NCI-H1417 treated with DMSO at 0.1 percent for 48 hours (cell line): ENCODE data around the gene RGS12.
A peak's percentile ranks its signal among the peaks of the same experiment; 100 is the strongest.

Experiments
- DNase-seq: peaks from one replicate; lab custom pipeline; 2025; lab: John Stamatoyannopoulos, UW

RGS12 gene, protein sequence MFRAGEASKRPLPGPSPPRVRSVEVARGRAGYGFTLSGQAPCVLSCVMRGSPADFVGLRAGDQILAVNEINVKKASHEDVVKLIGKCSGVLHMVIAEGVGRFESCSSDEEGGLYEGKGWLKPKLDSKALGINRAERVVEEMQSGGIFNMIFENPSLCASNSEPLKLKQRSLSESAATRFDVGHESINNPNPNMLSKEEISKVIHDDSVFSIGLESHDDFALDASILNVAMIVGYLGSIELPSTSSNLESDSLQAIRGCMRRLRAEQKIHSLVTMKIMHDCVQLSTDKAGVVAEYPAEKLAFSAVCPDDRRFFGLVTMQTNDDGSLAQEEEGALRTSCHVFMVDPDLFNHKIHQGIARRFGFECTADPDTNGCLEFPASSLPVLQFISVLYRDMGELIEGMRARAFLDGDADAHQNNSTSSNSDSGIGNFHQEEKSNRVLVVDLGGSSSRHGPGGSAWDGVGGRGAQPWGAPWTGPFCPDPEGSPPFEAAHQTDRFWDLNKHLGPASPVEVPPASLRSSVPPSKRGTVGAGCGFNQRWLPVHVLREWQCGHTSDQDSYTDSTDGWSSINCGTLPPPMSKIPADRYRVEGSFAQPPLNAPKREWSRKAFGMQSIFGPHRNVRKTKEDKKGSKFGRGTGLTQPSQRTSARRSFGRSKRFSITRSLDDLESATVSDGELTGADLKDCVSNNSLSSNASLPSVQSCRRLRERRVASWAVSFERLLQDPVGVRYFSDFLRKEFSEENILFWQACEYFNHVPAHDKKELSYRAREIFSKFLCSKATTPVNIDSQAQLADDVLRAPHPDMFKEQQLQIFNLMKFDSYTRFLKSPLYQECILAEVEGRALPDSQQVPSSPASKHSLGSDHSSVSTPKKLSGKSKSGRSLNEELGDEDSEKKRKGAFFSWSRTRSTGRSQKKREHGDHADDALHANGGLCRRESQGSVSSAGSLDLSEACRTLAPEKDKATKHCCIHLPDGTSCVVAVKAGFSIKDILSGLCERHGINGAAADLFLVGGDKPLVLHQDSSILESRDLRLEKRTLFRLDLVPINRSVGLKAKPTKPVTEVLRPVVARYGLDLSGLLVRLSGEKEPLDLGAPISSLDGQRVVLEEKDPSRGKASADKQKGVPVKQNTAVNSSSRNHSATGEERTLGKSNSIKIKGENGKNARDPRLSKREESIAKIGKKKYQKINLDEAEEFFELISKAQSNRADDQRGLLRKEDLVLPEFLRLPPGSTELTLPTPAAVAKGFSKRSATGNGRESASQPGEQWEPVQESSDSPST (N-terminal part only)

DNA sequence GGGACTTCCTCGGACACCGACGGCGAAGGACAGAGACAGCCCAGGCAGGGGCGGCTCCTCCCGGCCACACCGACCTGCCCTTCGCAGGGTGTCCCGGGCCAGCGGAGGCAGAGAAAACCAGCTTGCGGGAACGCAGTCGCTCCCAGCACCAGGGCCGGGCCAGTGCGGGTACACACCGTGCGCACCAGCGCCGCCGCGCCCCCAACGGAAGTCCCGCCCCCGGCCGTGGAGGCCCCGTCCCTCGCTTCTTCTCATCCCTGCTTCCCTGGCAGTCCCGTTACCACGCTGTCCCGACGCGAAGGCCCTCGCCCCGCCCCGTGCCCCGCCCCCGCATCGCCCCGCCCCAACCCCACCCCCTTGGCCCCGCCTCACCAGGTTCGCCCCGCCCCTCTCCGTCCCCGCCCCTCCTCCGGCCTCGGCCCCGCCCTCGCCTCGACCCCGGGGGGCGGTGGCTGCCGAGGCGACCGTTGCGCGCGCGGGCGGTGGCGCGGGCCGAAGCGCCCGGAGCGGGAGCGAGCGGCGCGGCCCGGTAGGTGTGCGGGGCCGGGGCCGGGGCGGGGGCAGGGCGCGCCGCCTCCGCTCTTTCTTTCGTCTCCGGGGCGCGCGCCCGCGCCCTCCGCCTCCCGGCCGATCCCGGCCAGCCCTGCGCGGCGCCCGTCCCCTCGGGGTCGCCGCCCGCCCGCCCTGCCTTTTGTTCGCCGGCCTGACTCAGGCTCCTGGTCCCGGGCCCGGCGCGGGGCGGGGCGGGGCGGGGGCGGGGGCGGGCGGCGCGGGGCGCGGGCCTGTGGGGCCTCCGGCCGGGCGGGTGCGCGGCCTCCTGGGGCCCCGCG is at the start of gene RGS12:
Gene RGS12, plus strand, starts transcription at position 451 of the 830 bp plus-strand sequence. CDS start 23,150 bp downstream, outside the sequence.
- peak; percentile 58 for DNase-seq

DNA sequence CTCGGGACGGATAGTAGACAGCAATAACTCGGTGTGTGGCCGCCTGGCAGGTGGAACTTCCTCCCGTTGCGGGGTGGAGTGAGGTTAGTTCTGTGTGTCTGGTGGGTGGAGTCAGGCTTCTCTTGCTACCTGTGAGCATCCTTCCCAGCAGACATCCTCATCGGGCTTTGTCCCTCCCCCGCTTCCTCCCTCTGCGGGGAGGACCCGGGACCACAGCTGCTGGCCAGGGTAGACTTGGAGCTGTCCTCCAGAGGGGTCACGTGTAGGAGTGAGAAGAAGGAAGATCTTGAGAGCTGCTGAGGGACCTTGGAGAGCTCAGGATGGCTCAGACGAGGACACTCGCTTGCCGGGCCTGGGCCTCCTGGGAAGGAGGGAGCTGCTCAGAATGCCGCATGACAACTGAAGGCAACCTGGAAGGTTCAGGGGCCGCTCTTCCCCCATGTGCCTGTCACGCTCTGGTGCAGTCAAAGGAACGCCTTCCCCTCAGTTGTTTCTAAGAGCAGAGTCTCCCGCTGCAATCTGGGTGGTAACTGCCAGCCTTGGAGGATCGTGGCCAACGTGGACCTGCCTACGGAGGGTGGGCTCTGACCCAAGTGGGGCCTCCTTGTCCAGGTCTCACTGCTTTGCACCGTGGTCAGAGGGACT is 49.6 kb upstream of the RGS12 start:
- no peak for DNase-seq

DNA sequence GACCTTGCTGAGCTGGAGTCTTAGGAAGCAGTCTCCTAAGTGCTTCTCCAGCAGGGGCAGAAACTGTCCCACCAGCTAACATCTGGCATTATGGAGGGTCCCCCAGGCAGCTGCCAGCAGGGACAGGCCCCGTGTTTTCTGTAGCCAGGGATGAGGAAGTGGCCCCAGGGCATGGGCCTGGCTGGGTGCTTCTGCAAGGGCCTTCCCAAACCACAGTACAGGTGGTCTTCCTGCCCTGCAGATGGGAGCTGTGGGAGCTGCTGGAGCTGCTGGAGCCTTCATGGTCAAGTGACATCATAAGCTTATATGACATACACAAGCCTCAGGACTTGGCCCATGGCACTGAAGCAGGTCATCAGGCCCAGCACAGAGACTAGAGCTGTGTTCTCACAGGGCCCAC is 48.8 kb upstream of the RGS12 start:
- DNase-seq, result no peak

DNA sequence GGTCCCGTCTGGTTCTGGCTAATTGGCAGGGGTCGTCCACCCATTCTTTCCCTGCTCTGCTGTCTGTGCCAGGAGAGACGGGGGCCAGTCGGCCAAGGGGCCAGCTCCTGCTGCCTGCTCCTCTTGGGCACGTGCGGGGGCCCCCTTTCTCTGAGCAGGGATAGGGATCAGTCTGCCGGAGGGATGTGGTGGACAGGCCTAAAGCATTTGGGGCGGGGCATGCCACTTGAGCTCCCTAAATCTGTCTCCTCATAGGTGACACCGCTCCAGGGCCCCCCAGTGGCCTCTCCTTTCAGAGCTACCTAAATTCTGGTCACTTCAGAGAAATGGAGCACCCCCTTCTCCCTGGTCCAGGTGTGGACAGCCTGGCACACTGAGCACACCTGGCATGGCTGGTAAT is 48.1 kb upstream of the RGS12 start:
- no peak for DNase-seq

DNA sequence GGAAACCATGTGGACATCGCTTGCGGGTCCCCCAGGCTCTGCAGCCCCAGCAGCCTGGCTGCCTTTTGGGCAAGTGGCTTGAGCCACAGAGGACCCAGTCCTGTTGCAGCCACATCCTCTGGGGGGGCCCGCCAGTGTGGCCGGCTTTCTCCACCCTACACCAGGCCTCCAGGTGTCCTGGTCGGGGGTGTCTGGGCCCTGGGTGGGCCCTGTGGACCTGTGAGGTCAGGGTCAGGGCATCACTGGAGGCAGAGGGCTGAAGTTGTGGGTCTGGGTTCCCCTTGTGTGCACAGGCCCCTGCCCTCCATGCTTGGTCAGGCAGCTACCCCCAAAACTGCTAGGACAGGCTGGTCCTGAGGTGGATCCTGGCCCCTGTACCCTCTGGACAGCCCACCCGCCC is 47.1 kb upstream of the RGS12 start:
- no peak for DNase-seq

DNA sequence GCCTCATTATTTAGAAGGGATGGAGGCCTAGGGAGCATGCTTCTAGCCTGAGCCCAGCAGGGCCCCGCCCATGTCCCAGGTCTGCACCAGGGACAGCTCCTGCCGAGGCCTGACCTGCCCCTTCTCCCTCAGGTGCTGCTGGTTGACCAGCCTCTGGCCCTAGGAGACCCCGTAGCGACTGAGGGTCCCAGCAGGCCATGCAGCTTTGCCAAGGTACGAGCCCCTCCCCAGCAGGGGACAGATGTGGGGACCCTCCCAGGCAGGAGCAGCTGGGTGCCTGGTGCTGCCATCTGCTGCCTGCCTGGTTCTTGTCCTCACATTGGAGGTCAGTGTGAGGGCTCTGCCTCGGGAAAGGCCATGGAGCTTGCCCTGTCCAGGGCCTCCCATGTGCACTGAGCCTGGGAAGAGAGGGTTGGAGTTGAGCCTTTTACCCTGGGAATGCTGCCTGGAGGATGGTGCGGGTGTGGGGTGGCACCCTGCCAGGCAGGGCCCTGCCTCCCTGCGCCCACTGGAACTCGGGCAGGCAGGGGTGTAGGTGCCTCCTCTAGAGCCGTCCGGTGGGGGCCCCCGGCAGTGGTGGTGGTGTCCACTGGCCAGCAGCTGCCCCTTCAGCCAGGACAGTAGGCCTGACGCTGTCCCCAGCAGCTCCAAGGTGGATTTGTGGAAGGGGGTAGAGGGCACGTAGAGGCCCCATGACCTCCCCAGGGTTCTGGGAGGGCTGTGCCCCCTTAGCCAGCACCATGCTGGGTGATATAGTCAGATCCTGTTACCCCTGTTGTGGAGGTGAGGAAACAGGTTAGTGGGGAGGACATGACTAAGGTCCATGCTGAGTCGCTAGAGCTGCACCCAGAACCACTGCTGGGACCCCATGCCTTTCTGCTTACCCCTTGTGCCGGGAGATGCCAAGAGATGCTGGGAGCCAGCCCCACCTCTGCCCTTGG is 46.1 kb upstream of the RGS12 start:
- no peak for DNase-seq

DNA sequence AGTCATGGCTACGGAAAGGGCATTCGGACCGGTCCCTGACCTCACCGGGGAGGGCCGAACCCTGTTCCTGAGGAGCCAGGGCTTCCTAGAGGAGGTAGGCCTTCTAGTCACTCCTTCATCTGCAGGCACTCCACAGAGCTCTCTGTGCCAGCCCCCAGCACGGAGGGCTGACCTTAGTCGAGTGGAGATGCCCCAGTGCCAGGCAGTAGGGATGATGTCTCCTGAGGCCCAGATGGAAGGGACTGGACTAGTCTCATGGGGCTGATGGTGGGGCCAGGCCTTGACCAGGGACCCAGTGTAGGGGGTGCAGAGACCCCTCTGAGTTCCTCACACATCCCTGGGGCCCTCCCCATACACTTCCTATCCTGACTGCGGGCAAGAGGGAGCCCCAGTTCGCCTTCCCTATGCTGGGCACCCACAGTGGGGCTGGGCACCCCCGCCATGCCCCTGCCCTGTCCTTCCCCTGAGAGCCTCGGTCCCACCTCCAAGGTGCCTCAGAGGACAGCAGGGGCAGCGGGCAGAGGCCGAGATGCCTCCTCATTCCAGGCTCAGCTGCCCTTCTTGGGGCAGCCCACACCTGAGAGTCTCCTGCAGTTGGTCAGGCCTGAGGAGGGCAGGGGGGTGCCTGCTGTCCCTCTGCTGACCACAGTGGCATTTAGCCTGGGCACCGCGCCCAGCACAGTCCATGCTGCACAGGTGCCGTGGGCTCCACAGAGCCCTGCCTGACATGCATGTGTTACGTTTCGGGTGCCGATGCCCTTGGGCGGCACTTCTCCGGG is 45.2 kb upstream of the RGS12 start:
- no peak for DNase-seq

DNA sequence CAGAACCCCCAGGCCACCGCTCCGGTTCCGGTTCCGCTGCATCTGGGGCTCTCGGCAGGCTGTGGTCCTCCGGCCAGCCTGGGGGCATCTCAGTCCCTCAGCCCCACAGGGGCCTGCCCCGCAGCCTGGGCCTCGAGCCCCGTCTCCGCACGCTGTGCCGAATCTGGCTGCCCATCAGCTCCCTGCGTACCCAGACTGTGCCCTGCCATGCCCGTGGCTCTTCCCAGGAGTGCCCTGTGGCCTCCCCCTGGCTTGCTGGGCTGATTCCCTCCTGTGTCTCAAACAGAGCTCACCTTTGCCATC is 44.7 kb upstream of the RGS12 start:
- DNase-seq, result no peak

DNA sequence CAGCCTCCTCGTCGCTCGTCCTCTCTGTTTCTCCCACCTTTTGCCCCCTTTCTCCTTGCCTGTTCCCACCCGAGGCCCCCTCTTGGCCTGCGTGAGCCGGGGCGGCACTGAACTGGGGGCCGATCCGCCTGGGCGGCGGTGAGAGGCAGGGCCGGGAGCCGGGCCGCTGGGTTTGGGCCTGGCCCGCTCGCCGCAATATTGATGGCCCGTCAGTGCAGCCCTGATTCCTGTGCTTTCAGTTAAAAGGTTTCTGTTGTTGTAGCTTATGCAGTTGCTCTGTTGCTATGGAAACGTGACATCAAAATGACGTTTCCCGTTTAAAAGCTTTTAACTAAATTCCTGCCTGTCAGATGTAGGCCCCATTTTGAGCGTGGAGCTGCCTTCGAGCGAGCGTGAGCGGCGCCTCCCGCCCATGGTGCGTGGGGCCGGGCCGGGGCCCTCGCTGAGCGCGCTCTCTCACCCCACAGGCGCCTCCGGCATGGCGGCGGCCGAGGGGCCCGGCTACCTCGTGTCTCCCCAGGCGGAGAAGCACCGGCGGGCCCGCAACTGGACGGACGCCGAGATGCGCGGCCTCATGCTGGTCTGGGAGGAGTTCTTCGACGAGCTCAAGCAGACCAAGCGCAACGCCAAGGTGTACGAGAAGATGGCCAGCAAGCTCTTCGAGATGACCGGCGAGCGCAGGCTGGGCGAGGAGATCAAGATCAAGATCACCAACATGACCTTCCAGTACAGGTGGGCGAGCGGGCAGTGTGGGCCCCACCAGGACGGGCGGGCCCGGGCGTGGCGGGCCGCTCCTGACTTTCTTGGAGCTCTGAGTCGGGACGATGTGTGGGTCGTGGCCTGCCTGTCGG is 43.8 kb upstream of the RGS12 start, which contains the start of gene MSANTD1:
Gene MSANTD1, plus strand, starts transcription at position 349 of the 851 bp plus-strand sequence. Its CDS starts 64 bp downstream, at position 413.
- no peak for DNase-seq

DNA sequence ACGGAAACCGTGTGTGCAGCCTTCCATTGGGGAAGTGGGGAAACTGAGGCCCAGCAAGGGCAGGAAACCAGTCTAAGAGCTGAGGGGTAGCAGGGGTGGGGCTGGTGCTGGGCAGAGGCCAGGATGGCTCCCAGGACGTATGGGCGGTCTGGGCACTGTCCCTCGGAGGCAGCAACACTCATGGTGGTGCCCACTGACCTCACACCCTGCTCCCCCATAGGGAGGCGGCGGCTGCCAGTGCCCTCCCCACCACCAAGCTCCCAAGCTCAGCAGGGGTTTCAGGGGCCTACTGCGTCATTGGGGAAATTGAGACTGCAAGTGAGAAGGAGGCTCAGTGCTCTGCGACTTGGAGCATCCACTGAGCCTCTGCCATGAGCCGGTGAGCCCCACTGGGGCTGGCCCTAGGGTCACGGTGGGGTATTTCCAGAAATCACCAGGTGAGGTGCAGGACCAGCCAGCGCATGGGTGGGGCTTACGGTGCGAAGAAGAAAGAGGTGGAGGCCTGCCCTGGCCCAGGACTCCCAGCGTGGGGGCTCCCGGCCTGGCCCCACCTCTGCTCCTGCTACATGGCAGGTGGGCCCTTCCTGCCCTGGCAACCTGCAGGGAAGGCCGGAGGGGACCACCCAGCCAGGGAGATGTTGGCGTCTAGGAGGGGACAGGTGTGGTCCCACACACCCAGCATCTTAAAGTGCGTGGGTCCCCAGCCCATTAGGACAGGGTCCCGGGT is 42.9 kb upstream of the RGS12 start:
- DNase-seq, result no peak

DNA sequence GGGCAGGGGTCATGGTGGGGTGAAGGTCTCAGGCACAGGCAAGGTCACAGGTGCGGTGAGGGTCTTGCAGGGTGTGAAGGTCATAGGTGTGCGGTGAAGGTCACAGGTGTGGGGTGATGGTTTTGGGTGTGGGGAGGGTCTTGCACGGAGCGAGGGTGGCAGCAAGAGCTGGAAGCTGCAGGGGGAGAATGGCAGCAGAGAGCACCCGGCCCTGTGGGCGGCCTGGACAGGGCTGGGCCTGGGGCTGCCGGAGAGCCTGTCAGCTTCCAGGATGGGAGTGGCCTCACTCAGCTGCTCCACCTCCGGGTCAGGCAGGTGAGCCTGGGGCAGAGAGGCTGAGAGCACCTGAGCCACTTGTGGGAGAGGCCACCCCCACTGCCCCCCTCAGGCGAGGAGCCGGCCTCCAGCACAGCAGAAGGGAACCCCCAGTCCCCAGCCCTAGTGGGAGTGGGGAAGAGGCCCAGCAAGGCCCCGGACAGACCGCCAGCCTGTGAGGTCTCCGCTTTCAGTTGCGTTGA is 42.3 kb upstream of the RGS12 start:
- DNase-seq, result no peak

DNA sequence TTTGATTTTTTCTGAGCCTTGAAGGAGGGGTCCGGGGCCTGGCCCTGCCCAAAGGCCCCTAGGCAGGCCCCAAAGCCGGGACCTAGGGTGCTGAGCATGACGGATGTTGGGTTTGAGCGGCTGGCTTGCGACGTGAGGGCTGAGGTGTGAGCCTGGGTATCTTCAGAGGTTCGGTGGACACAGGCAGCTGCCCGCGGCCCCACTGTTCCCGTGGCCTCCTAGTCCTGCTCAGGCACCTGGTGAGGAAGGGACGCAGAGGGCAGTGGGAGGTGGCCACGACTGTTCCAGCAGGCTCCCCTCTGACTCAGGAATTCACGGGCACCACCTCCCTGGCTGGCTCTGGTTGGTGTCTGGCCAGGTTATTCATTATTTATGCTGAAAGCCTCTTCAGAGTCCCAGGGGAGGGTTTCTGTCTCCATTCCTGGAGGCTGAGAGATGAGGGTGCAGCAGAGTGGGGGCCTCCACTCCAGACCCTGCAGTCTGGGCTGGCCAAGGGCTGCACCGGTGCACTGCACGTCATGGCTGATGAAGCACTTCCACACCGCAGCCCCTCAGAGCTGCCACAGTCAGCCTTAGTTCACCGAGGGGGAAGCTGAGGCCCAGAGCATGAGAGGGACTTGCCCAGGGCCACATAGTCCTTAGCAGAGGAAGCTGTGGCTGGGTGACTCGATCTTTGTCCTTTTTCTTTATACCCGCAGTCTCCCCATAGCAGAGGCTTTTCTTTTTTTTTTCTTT is 41.7 kb upstream of the RGS12 start:
- no peak for DNase-seq

DNA sequence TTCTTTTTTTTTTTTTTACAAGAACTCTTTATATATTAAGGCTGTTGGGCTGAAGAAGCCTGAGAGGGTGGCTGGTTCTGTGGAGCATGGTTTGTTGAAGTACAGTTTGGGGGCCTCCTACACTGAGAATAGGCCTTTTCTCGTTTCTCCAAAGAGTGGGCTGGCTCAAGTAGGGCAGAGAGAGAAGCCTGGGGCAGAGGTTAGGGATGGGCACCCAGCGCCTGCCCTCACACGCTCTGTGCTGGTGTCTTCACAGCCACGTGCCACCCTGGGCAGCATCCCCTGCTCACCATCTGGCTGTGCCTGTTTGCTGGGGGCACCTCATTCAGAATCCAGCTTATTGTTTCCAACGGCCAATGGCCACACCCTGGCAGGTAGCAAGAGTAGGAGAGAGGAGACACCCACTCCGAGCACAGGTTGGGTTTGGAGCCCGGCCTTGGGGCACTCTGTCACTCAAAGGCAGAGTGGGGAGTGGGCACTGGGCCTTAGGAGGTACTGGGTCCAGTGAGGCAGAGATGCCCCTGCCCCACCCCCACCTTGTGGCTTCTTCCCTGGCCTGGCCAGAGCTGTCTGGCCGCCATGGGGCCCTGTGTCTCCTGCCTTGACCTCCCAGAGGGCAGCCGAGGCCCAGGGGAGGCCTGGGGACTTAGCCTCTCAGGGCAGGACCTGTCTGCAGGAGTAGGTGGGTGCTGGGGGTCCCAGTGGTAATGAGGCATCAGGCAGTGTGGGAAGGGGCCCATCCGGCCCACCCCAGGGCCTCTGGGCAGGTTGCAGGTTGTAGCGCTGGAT is 40.9 kb upstream of the RGS12 start:
- no peak for DNase-seq

DNA sequence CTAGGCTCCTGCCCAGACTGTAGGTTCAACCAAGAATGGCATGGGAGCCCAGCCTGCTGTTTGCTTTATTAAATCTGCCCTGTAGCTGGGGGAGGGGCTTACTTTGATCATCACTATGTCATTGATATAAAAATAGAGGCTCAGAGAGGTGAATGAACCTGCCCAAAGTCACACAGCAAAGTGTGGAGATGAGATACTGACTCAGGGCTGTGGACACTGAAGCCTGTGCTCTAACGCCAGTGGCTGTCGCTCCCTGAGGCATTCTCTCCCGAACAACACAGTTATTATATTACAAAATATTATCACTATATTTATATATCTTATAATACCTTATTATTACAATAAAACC is 40.4 kb upstream of the RGS12 start:
- no peak for DNase-seq

DNA sequence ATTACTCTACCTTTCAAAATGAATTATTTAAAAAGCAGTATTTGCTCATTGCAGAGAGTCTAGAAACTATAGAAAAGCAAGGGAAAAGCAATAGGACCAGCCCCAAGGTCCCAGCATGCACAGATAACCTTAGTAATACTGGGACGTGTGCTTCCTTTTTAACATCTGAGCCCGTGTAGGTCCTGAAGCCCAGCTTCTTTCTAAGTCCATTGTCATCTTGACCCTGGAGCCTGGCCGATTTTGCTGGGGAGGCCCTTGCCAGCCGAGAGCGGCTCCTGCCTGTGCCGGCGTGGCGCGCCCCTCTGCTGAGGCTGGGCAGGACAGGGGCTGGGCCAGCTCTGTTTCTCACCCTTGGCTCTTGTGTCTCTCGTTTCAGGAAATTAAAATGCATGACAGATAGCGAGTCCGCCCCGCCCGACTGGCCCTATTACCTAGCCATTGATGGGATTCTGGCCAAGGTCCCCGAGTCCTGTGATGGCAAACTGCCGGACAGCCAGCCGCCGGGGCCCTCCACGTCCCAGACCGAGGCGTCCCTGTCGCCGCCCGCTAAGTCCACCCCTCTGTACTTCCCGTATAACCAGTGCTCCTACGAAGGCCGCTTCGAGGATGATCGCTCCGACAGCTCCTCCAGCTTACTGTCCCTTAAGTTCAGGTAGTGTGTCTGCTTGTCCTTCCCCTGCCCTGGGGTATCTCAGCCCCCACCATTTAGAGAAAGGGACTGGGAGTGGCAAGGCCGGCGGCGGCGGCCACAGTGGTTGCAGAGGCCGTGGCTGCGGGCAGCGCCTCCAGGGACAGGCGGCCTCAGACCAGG is 39.8 kb upstream of the RGS12 start:
- DNase-seq, result no peak
